Measurements from ENCODE around the gene ACIN1.
A peak's percentile ranks its signal among the peaks of the same experiment; 100 is the strongest.
"Not testable (repeated sequence)": the region's sequence is repeated elsewhere in the genome, so short reads cannot be mapped to it uniquely, and the experiment has no call there.

Gene ACIN1

DNA sequence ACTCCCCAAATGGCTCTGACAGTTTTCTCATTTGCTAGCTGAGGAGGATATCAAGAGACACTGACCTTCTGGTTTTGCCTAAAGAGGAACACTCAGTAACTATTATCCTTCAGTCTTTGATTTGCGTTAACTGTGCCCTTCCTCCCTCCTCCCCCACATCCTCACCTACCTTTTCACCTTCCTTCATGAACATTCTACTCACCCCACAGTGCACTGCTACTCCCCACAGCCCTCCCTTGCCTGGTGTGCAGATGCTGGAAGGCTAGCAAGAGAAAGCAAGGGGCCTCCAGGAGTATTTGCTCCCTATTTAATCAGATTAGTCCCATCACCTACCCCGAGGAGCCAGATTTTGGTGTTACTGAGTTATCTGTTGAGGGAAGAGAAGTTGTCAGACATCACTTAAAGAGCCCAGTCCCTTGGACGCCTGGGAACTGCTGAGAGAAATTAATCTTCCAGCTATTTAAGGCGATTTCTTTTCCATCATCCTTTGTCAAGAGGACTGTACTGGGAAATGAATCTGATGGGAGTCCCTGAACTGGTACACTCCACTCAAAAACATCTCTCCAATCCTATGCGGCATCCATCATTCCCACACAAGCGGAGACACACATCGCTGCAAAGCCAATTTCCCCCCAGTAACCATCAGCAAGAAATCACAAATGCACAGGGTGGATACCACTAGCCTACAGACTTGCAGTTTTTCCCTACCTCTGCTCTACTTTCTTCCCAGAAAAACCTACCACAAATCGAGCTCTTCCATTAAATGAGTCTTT, 71.7 kb downstream of the ACIN1 start:
- no peak overlapping the region for H3K4me3 ChIP-seq (ENCODE audit: low read length in 2 of 2)
- H3K9ac ChIP-seq (ENCODE audit: low read length in 2 of 2) = no peak overlapping the region
- no peaks in the 10 kb centered on the region for H3K27me3 ChIP-seq (ENCODE audit: control insufficient read depth in 1 of 2, insufficient read depth in 2 of 2, low read length in 2 of 2)
- no peaks in the 10 kb centered on the region for H3K9me3 ChIP-seq (ENCODE audit: control insufficient read depth in 2 of 2, low read length in 2 of 2)
- no peaks in the 10 kb centered on the region for H3K4me1 ChIP-seq (ENCODE audit: control insufficient read depth, insufficient read depth, low read length)
- peaks cover 14 to 16% of the 10 kb centered on the region in 2 donors for H3K36me3 ChIP-seq (ENCODE audit: control insufficient read depth in 2 of 2, insufficient read depth in 2 of 2, low read length in 2 of 2)
- no peak overlapping the region for H3K27ac ChIP-seq (ENCODE audit: low read length)

DNA sequence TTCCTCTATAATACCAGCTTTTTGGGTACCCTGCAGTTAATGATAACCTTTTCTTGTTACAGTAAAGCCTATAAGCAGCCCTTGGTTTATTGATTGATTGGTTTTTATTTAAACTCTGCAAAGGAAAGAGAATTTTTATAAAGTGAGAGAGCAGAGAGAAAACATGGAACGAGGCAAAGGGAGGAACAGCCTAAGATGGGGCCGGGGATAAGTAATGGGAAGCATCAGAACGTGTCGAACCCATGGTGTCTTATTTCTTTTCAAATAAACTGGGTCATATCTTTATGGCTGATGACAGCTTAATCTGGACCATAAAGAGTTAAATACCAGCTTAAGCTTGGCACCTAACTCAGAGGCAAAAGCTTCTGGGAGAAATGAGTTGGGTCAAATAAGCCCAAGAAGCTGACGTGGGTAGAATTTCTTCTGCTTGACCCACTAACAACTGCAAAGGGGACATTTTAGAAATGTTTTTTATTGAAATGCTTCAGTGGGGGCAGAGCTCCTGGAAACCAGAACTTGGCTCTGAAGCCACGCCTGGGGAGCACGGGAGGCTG, 73.0 kb downstream of the ACIN1 start:
- Histone ChIP-seq H3K36me3 (ENCODE audit: control insufficient read depth in 2 of 2, insufficient read depth in 2 of 2, low read length in 2 of 2) (peaks cover 14% of the 10 kb centered on the region in 2 donors), H3K9ac (ENCODE audit: low read length in 2 of 2) (no peak overlapping the region), H3K27me3 (ENCODE audit: control insufficient read depth in 1 of 2, insufficient read depth in 2 of 2, low read length in 2 of 2) (no peaks in the 10 kb centered on the region), H3K4me3 (ENCODE audit: low read length in 2 of 2) (no peak overlapping the region), H3K4me1 (ENCODE audit: control insufficient read depth, insufficient read depth, low read length) (no peaks in the 10 kb centered on the region), H3K27ac (ENCODE audit: low read length) (no peak overlapping the region), H3K9me3 (ENCODE audit: control insufficient read depth in 2 of 2, low read length in 2 of 2) (no peaks in the 10 kb centered on the region)

DNA sequence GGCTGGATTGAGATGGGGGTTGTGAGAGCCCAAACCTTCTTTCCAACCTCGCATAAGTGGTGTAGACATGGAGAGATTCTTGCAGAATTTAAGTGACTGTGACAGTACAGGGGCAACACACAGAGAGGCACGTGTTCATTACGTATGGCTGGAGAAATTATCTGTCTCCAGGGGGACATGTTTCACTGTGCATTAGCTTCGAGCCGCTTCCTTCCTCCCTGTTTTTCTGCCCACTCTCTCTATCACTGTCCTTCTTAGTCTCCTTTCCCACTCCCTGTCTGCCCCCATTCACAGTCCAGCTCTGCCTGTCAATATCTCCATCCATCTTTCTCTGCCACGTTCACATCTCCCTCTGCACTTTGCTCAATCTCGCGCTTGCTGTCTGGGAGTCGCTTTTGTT, 73.5 kb downstream of the ACIN1 start:
- Histone ChIP-seq H3K4me1 (ENCODE audit: control insufficient read depth, insufficient read depth, low read length) (no peaks in the 10 kb centered on the region), H3K27ac (ENCODE audit: low read length) (no peak overlapping the region), H3K9me3 (ENCODE audit: control insufficient read depth in 2 of 2, low read length in 2 of 2) (no peaks in the 10 kb centered on the region), H3K4me3 (ENCODE audit: low read length in 2 of 2) (no peak overlapping the region), H3K9ac (ENCODE audit: low read length in 2 of 2) (no peak overlapping the region), H3K27me3 (ENCODE audit: control insufficient read depth in 1 of 2, insufficient read depth in 2 of 2, low read length in 2 of 2) (no peaks in the 10 kb centered on the region), H3K36me3 (ENCODE audit: control insufficient read depth in 2 of 2, insufficient read depth in 2 of 2, low read length in 2 of 2) (peaks cover 14% of the 10 kb centered on the region in 2 donors)

DNA sequence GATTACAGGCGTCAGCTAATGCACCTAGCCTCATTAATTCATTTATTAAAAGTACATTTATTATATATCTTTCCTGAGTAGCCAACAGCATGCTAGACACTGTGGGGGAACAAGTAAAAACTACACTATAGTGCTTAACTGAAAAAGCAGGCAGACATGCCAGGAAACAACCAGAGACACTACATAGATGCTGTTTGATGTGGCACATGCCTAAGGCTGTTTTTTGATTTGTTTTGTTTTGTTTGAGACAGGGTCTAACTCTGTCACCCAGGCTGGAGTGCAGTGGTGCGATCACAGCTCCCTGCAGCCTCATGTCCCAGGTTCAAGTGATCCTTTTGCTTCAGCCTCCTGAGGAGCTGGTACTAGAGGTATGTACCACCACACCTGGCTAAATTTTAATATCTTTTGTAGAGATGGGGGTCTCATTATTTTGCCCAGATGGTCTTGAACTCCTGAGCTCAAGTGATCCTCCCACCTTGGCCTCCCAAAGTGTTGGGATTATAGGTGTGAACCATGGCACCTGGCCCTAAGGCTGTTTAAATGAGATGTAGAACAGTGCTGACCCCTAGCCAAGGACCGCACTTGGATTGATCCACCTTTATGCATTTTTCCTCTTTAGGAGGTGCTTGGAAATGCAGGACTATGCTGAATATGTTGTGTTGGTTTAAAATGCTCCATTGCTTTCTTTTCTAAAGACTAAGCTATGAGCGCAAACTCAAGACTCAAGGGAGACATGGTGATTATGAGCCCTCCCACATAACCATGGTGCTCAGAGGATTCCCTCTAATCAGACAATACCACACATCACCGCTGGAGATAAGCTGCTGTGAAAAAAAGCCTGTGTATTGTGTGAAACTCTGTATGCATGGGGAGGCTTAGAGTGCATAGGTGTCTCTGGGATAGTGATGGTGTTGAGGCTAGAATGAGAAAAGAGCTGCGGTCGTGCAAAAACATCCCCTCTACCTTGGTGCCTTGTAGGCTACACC, 74.5 kb downstream of the ACIN1 start:
- H3K27me3 ChIP-seq (ENCODE audit: control insufficient read depth in 1 of 2, insufficient read depth in 2 of 2, low read length in 2 of 2) = no peaks in the 10 kb centered on the region
- no peaks in the 10 kb centered on the region for H3K9me3 ChIP-seq (ENCODE audit: control insufficient read depth in 2 of 2, low read length in 2 of 2)
- H3K36me3 ChIP-seq (ENCODE audit: control insufficient read depth in 2 of 2, insufficient read depth in 2 of 2, low read length in 2 of 2) = peaks cover 4 to 7% of the 10 kb centered on the region in 2 donors
- H3K4me1 ChIP-seq (ENCODE audit: control insufficient read depth, insufficient read depth, low read length) = no peaks in the 10 kb centered on the region
- no peak overlapping the region for H3K27ac ChIP-seq (ENCODE audit: low read length)
- no peak overlapping the region for H3K4me3 ChIP-seq (ENCODE audit: low read length in 2 of 2)
- no peak overlapping the region for H3K9ac ChIP-seq (ENCODE audit: low read length in 2 of 2)

DNA sequence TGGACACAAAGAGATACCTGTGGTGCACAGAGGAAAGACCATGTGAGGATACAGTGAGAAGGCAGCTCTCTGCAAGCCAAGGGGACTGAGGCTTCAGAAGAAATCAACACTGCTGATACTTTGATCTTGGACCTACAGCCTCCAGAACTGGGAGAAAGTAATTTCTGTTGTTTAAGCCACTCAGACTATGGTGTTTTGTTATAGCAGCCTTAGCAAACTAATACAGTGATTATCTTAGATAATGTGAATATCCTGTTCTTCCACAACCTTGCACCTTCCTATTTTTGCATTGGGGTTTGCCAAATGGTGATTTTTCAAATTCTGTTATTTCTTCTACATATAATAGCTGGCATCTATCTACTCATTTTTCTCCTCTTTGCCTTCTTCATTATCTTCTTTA, 76.8 kb downstream of the ACIN1 start:
- Histone ChIP-seq H3K4me1 (ENCODE audit: control insufficient read depth, insufficient read depth, low read length) (no peaks in the 10 kb centered on the region), H3K27ac (ENCODE audit: low read length) (no peak overlapping the region), H3K4me3 (ENCODE audit: low read length in 2 of 2) (no peak overlapping the region), H3K36me3 (ENCODE audit: control insufficient read depth in 2 of 2, insufficient read depth in 2 of 2, low read length in 2 of 2) (no peaks in the 10 kb centered on the region), H3K27me3 (ENCODE audit: control insufficient read depth in 1 of 2, insufficient read depth in 2 of 2, low read length in 2 of 2) (no peaks in the 10 kb centered on the region), H3K9ac (ENCODE audit: low read length in 2 of 2) (no peak overlapping the region), H3K9me3 (ENCODE audit: control insufficient read depth in 2 of 2, low read length in 2 of 2) (no peaks in the 10 kb centered on the region)

DNA sequence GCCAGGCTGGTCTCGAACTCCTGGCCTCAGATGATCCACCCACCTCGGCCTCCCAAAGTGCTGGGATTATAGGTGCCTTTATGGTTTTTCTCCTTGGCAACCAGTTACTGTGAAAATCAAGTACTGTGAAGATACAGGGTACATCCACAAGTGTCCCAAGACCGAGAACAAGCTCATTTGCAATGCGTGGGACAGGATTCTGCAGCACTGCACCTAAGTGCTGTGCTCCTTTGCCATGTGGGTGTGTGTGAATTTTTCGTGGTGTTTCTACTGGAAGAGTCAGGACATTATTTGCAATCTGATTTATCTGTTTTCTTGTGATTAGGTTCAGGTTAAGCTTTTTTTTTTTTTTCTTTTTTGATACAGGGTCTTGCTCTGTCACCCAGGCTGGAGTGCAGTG, 77.8 kb downstream of the ACIN1 start:
- Histone ChIP-seq H3K36me3 (ENCODE audit: control insufficient read depth in 2 of 2, insufficient read depth in 2 of 2, low read length in 2 of 2) (no peaks in the 10 kb centered on the region), H3K9ac (ENCODE audit: low read length in 2 of 2) (no peak overlapping the region), H3K9me3 (ENCODE audit: control insufficient read depth in 2 of 2, low read length in 2 of 2) (no peaks in the 10 kb centered on the region), H3K4me1 (ENCODE audit: control insufficient read depth, insufficient read depth, low read length) (no peaks in the 10 kb centered on the region), H3K4me3 (ENCODE audit: low read length in 2 of 2) (no peak overlapping the region), H3K27ac (ENCODE audit: low read length) (no peak overlapping the region), H3K27me3 (ENCODE audit: control insufficient read depth in 1 of 2, insufficient read depth in 2 of 2, low read length in 2 of 2) (no peaks in the 10 kb centered on the region)

DNA sequence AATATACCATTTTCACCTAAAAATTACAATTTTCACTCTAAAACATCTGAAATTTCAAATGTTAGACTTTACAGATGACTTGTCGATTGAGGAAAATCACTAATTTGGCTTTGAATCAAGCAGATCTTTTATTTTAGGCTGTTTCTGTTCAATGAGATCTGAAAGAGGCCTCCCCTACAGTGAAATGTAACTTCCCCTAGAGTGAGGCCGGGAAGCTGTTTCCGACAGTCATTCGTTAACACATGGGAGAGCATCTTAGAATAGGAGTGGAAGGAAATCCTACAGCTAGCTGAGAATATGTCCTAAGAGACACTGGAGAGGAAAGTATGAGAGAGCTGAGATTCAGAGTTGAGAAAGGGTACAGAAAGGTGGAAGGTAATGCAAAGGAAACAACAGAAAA, 79.3 kb downstream of the ACIN1 start:
- H3K9ac ChIP-seq (ENCODE audit: low read length in 2 of 2) = no peak overlapping the region
- H3K9me3 ChIP-seq (ENCODE audit: control insufficient read depth in 2 of 2, low read length in 2 of 2) = no peaks in the 10 kb centered on the region
- no peak overlapping the region for H3K4me3 ChIP-seq (ENCODE audit: low read length in 2 of 2)
- H3K36me3 ChIP-seq (ENCODE audit: control insufficient read depth in 2 of 2, insufficient read depth in 2 of 2, low read length in 2 of 2) = no peaks in the 10 kb centered on the region
- no peaks in the 10 kb centered on the region for H3K27me3 ChIP-seq (ENCODE audit: control insufficient read depth in 1 of 2, insufficient read depth in 2 of 2, low read length in 2 of 2)
- H3K27ac ChIP-seq (ENCODE audit: low read length) = no peak overlapping the region
- no peaks in the 10 kb centered on the region for H3K4me1 ChIP-seq (ENCODE audit: control insufficient read depth, insufficient read depth, low read length)

DNA sequence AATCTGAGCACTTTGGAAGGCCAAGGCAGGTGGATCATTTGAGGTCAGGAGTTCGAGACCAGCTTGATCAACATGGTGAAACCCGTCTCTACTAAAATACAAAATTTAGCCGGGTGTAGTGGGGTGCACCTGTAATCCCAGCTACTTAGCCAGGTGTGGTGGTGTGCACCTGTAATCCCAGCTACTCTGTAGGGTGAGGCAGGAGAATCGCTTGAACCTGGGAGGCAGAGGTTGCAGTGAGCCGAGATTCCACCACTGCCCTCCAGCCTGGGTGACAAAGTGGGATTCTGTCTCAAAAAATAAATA, 81.2 kb downstream of the ACIN1 start:
- not testable (repeated sequence) for H3K9me3 ChIP-seq (ENCODE audit: control insufficient read depth in 2 of 2, low read length in 2 of 2); H3K27me3 ChIP-seq (ENCODE audit: control insufficient read depth in 1 of 2, insufficient read depth in 2 of 2, low read length in 2 of 2); H3K4me1 ChIP-seq (ENCODE audit: control insufficient read depth, insufficient read depth, low read length); H3K9ac ChIP-seq (ENCODE audit: low read length in 2 of 2); H3K36me3 ChIP-seq (ENCODE audit: control insufficient read depth in 2 of 2, insufficient read depth in 2 of 2, low read length in 2 of 2); H3K4me3 ChIP-seq (ENCODE audit: low read length in 2 of 2); H3K27ac ChIP-seq (ENCODE audit: low read length)

DNA sequence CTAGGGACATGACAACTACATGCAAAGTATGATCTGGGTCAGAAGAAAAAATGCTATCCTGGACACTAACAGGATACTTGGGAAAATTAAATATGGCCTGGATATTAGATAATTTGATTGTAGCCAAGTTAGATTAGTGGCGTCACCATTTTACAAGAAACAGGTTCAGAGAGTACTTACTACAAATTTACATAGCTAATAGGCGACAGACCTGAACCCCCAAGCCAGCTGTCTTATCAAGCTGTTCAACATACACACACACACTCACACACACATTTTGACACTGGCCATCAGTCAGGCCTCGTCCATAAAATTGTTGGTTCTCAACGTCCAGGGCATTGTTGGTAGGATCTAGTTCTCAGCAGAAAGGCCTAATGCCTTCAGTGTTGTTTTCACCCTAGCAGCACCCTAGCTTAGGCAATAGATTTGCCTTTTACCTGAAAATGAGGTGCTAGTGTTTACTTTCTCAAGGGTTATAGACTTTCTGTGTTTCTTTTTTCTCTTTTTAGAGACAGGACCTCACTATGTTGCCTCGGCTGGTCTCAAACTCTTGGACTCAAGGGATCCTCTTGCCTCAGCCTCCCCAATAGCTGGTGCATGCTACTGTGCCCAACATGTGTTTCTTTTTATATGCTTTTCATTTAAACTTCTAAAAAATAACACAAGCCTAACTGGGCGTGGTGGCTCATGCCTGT, 81.7 kb downstream of the ACIN1 start:
- Histone ChIP-seq H3K9ac (ENCODE audit: low read length in 2 of 2) (no peak overlapping the region), H3K27me3 (ENCODE audit: control insufficient read depth in 1 of 2, insufficient read depth in 2 of 2, low read length in 2 of 2) (no peaks in the 10 kb centered on the region), H3K4me1 (ENCODE audit: control insufficient read depth, insufficient read depth, low read length) (no peaks in the 10 kb centered on the region), H3K9me3 (ENCODE audit: control insufficient read depth in 2 of 2, low read length in 2 of 2) (no peaks in the 10 kb centered on the region), H3K4me3 (ENCODE audit: low read length in 2 of 2) (no peak overlapping the region), H3K27ac (ENCODE audit: low read length) (no peak overlapping the region), H3K36me3 (ENCODE audit: control insufficient read depth in 2 of 2, insufficient read depth in 2 of 2, low read length in 2 of 2) (no peaks in the 10 kb centered on the region)

DNA sequence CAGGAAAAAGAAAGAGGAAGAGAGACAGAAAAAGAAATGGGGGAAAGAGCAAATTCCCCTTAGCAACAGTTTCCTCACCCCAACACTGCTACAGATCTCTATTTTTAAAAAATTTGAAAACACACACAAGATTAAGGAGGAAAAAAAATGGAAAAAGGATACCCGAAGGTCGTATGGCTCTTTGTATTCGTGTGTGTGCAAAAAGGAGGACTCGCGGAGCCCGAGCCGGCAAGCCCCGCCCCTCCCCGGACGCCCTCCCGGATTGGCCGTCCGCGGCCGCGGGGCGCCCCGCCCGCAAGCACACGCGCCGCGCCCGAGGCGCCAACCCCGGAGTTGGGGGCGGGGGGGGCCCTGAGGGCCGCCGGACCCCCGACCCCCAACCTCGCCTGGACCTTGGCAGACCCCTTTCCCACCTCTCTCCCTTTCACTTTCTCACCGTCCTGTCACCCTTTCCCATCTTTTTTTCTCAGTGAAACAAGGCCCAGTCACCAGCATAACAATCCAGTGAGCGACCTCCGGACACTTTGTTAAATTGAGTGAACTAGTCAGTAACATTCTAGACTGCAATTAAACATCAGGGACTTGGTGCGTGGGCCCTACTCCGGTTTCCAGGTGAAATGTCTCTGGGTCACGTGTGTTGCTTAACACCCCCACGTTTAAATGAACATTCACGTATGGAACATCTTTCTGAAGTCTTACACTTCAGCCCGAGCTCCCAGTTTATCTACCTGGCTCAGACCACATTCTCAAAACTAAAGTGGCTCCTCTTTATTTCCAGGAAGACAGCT, 84.8 kb downstream of the ACIN1 start, which contains the start of gene C14orf93:
C14orf93 (minus strand) TSS at position 205 of the 788 bp plus-strand sequence. CDS start 11,120 bp downstream, outside the sequence.
- peak within 1 kb of the TSS; percentile 66 to 79 for H3K9ac ChIP-seq (ENCODE audit: low read length in 2 of 2)
- peak within 1 kb of the TSS; percentile 80 for H3K27ac ChIP-seq (ENCODE audit: low read length)

More for the DNA sequence above, 84.8 kb downstream of the ACIN1 start, which contains the start of gene C14orf93:
- Histone ChIP-seq H3K9me3 (ENCODE audit: control insufficient read depth in 2 of 2, low read length in 2 of 2) (no peaks in the 10 kb centered on the region), H3K36me3 (ENCODE audit: control insufficient read depth in 2 of 2, insufficient read depth in 2 of 2, low read length in 2 of 2) (no peaks in the 10 kb centered on the region), H3K4me3 (ENCODE audit: low read length in 2 of 2) (peak within 1 kb of the TSS; percentile 77 to 83), H3K27me3 (ENCODE audit: control insufficient read depth in 1 of 2, insufficient read depth in 2 of 2, low read length in 2 of 2) (no peaks in the 10 kb centered on the region), H3K4me1 (ENCODE audit: control insufficient read depth, insufficient read depth, low read length) (peaks cover 8% of the 10 kb centered on the region)

Measured in stomach smooth muscle (tissue), 2 donors.